Gastrocnemius medialis (tissue), 4 donors: ENCODE measurements around the gene IFITM5. TPM values are rescaled to one million over a fixed set of nuclear protein-coding genes. Genes with fewer than 3 reads are reported as not detected.

ENCODE experiments used
- ATAC-seq, 2 donors: fragments of 150-250 bp; one replicate each; pipeline ENCODE4 v1.9.1; 2016
- DNase-seq, 2 donors: peaks; one replicate each; pipeline ENCODE4 v3.0.0-alpha.2; 2019
- H3K27ac ChIP-seq, 4 donors: fragments of 200-600 bp; sonication (generic); 1 replicate in 1 of 4; 2 replicates in 3 of 4; pipeline ENCODE4 v1.5.1; 2016 to 2018; ENCODE audit warnings: mild to moderate bottlenecking in 2 of 4, moderate library complexity in 1 of 4
- H3K27me3 ChIP-seq, 3 donors: fragments of 200-600 bp; sonication (generic) in 2 of 3; 1 replicate in 1 of 3; 2 replicates in 2 of 3; pipeline versions ENCODE4 v1.5.1 to v1.6.0; 2016 to 2019; ENCODE audit warnings: mild to moderate bottlenecking in 1 of 3, moderate library complexity in 1 of 3
- H3K36me3 ChIP-seq, 2 donors: fragments of 200-600 bp; sonication (generic) in 1 of 2; one replicate each; pipeline ENCODE4 v1.5.1; 2017 to 2018
- H3K4me1 ChIP-seq, 2 donors: fragments of 200-600 bp; sonication (generic) in 1 of 2; one replicate each; pipeline ENCODE4 v1.5.1; 2016 to 2017; ENCODE audit warnings: mild to moderate bottlenecking in 2 of 2
- H3K4me3 ChIP-seq, 4 donors: fragments of 200-600 bp; sonication (generic) in 3 of 4; 1 replicate in 1 of 4; 2 replicates in 3 of 4; pipeline ENCODE4 v1.5.1; 2016 to 2019; ENCODE audit warnings: mild to moderate bottlenecking in 2 of 4
- H3K9me3 ChIP-seq, 3 donors: fragments of 200-600 bp; sonication (generic) in 2 of 3; 1 replicate in 1 of 3; 2 replicates in 2 of 3; pipeline ENCODE4 v1.5.1; 2016 to 2019
- CTCF ChIP-seq, 5 experiments: fragments of 450-650 bp in 3 of 5; fragments of 200-600 bp in 2 of 5; sonication (generic) in 2 of 5; IDR thresholded peaks in 4 of 5; conservative IDR thresholded peaks in 1 of 5; 1 replicate in 4 of 5; 2 replicates in 1 of 5; pipeline ENCODE4 v1.5.1; 2016 to 2019; ENCODE audit warnings: antibody characterized with exemption in 5 of 5, mild to moderate bottlenecking in 3 of 5, moderate library complexity in 3 of 5
- POLR2A ChIP-seq, 2 donors: fragments of 450-650 bp; IDR thresholded peaks; one replicate each; pipeline ENCODE4 v1.6.1; 2017; ENCODE audit warnings: antibody characterized with exemption in 2 of 2, mild to moderate bottlenecking in 2 of 2, moderate library complexity in 2 of 2
- in situ Hi-C, 4 donors: fragments of 200-750 bp; cut with MboI; loops; one replicate each; pipeline versions ENCODE4 v1.15.0 to v1.8.0; 2017; ENCODE audit warnings: low sequenced_read_pairs in 4 of 4
- intact Hi-C: fragments of 100-400 bp; cut with DNase I; formaldehyde crosslinking; loops from one replicate; pipeline ENCODE4 v1.15.1; 2023; ENCODE audit warnings: low total_unique reads
- total RNA-seq, 4 donors: library from RNA; depleted of rRNA; stranded (reverse); fragments of >200 nt; gene quantifications; one replicate each; pipeline versions ENCODE4 v1.1.0 to v1.2.3, GENCODE V29; 2016

Gene IFITM5
- total RNA-seq, 4 donors from 2014 or later = not detected

GRCh38 chr11:304061-304506 is 4.8 kb upstream of the IFITM5 start:
- Histone ChIP-seq H3K36me3 (no peaks in the 10 kb centered on the region), H3K27ac (no peak overlapping the region), H3K4me3 (no peak overlapping the region), H3K9me3 (no peaks in the 10 kb centered on the region), H3K4me1 (peaks cover 7 to 15% of the 10 kb centered on the region in 2 donors), H3K27me3 (peaks cover under 1 to 18% (median 15%) of the 10 kb centered on the region in 3 donors)
- no peak for DNase-seq
- TF ChIP-seq CTCF (IDR thresholded peaks at IDR 0.05 in 4 of 5, conservative IDR thresholded peaks at IDR 0.05 in 1 of 5) = no peak
- no peak for TF ChIP-seq POLR2A (IDR thresholded peaks at IDR 0.05)
- intact Hi-C loops (no loop called here), in situ Hi-C loops (loop anchor here in 1 of 4 donors (10.0 kb wide), 1 partner anchor 51 kb away; no protein-coding TSS in a partner anchor)
- ATAC-seq = no peak

GRCh38 chr11:303363-303762 is 4.0 kb upstream of the IFITM5 start:
- H3K4me1 ChIP-seq = peaks cover 7 to 15% of the 10 kb centered on the region in 2 donors
- in situ Hi-C loops = loop anchor here in 1 of 4 donors (10.0 kb wide), 1 partner anchor 51 kb away; no protein-coding TSS in a partner anchor
- TF ChIP-seq POLR2A (IDR thresholded peaks at IDR 0.05) = no peak
- TF ChIP-seq CTCF (IDR thresholded peaks at IDR 0.05 in 4 of 5, conservative IDR thresholded peaks at IDR 0.05 in 1 of 5) = no peak
- no peak for DNase-seq
- intact Hi-C loops = no loop called here
- H3K9me3 ChIP-seq = no peaks in the 10 kb centered on the region
- ATAC-seq = no peak
- no peak overlapping the region for H3K4me3 ChIP-seq
- no peaks in the 10 kb centered on the region for H3K36me3 ChIP-seq
- H3K27ac ChIP-seq = no peak overlapping the region
- H3K27me3 ChIP-seq = peaks cover 0 to 25% (median 21%) of the 10 kb centered on the region in 3 donors

- TF ChIP-seq CTCF (IDR thresholded peaks at IDR 0.05 in 4 of 5, conservative IDR thresholded peaks at IDR 0.05 in 1 of 5) (no peak), POLR2A (IDR thresholded peaks at IDR 0.05) (no peak)
- in situ Hi-C loops (loop anchor here in 1 of 4 donors (10.0 kb wide), 1 partner anchor 55 kb away; no protein-coding TSS in a partner anchor), intact Hi-C loops (no loop called here)
- Histone ChIP-seq H3K36me3 (no peaks in the 10 kb centered on the region), H3K4me1 (peaks cover 0 to 2% of the 10 kb centered on the region in 2 donors), H3K27ac (no peak overlapping the region), H3K9me3 (no peaks in the 10 kb centered on the region), H3K27me3 (peaks cover 0 to 27% (median 26%) of the 10 kb centered on the region in 3 donors), H3K4me3 (no peak overlapping the region)
- DNase-seq (no peak), ATAC-seq (no peak)
Measured at GRCh38 chr11:299951-300735, 817 bp upstream of the IFITM5 start.

- H3K4me1 ChIP-seq = no peaks in the 10 kb centered on the region
- H3K36me3 ChIP-seq = no peaks in the 10 kb centered on the region
- intact Hi-C loops = no loop called here
- ATAC-seq (no peak), DNase-seq (no peak)
- no peak overlapping the region for H3K27ac ChIP-seq
- no peak for TF ChIP-seq CTCF (IDR thresholded peaks at IDR 0.05 in 4 of 5, conservative IDR thresholded peaks at IDR 0.05 in 1 of 5)
- TF ChIP-seq POLR2A (IDR thresholded peaks at IDR 0.05) = no peak
- H3K4me3 ChIP-seq = no peak overlapping the region
- no peaks in the 10 kb centered on the region for H3K9me3 ChIP-seq
- in situ Hi-C loops = no loop called here
- peaks cover 0 to 27% (median 26%) of the 10 kb centered on the region in 3 donors for H3K27me3 ChIP-seq
Measured at GRCh38 chr11:298406-299065, 790 bp downstream of the IFITM5 start.
